GM12872 (cell line): ENCODE measurements around the gene PHYKPL.

Experiments
- CTCF ChIP-seq: IDR thresholded peaks from 3 replicates; pipeline ENCODE4 v1.5.1; 2011; ENCODE audit warnings: low read depth, mild to moderate bottlenecking, low read length, moderate library complexity; ENCODE audit not compliant: insufficient read depth

The PHYKPL gene

GRCh38 chr5:178194026-178194425, 38.6 kb downstream of the PHYKPL start:
- no peak for TF ChIP-seq CTCF

DNA sequence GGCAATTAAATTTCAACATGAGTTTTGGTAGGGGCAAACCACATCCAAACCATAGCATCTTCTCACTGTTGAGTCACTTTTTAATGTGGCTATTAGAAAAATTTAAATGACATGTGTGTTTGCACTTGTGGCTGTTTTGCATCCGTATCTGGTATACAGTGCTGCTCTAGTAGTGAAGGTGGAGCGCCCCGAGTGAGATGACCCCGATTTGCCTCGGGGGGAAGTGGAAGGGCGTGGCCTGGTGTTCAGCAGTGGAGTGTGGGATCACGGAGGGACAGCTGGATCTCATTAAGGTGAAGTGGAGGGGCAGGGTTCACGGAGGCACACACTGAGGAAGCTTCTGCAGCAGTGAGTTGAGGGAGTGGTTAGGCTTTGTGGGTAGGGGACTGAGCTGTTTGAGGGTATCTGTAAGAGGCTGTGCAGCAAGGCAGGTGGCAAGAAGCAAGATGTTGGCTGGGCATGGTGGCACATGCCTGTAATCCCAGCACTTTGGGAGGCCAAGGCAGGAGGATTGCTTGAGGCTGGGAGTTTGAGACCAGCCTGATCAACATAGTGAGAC, 39.3 kb downstream of the PHYKPL start:
- no peak for TF ChIP-seq CTCF

GRCh38 chr5:178192787-178193186, 39.8 kb downstream of the PHYKPL start:
- TF ChIP-seq CTCF: no peak

DNA sequence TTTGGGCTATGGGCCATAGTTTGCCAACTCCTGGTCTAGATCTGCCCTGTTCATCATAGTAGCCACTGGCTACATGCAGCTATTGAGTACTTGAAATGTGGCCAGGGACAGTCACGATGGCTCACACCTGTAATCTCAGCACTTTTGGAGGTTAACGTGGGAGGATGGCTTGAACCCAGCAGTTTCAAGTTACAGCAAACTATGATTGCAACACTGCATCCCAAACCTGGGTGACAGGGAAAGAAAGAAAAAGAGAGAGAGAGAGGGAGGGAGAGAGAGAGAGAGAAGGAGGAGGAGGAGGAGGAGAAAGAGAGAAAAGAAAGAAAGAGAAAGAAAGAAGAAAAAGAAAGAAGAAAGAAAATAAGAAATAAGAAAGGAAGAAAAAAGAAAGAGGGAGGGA, 40.4 kb downstream of the PHYKPL start:
- TF ChIP-seq CTCF: no peak

DNA sequence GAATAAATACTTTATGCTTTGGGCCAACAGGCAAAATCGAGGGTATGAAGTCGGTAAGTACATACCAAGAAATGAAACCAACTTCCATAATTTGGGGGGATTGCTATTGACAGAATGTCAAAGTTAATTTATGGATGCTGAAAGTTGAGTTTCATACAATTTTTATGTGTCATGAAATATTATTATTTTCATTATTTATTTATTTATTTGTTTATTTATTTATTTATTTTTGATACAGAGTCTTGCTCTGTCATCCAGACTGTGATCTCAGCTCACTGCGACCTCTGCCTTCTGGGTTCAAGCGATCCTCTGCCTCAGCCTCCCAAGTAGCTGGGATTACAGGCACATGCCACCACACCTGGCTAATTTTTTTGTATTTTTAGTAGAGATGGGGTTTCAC, 40.9 kb downstream of the PHYKPL start:
- no peak for TF ChIP-seq CTCF

DNA sequence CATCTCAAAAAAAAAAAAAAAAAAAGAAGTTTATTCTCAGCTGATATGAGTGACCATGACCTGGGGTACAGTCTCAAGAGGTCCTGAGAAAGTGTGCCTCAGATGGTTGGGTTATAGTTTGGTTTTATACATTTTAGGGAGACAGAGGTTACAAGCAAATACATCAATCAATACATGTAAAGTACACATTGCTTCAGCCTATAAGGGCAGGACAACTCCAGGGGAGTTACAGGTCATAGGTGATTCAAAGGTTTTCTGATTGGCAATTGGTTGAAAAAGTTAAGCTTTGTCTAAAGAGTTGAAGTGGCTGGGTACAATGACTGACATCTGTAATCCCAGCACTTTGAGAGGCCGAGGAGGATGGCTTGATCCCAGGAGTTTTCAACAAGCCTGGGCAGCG, 43.2 kb downstream of the PHYKPL start:
- no peak for TF ChIP-seq CTCF

DNA sequence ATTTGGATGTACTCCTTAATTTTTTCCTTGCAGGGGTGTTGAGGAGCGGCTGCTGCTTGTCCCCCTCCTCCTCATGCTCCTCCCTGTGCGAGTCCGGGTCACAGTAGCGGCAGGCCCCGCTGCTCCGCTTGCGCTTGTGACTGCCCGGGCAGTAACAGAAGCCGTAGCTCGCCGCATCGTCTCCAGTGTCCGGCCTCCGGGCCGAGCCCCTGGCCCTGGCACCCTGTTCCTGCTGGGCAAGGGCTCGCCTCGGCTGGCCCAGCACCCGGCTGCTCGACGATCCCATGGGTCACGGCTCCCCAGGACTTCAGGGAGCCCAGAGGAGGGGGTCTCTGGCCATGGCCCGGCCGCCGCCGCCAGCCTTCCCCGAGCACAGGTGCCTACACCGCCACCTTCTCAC, 45.6 kb downstream of the PHYKPL start, which contains the start of gene GMCL2:
GMCL2 (minus strand) TSS at position 358 of the 400 bp plus-strand sequence; CDS start at position 286, 72 bp downstream.
- no peak for TF ChIP-seq CTCF
